GM18502 (cell line): Measurements from ENCODE around the gene TIAL1.
"Not testable (repeated sequence)": the region's sequence is repeated elsewhere in the genome, so short reads cannot be mapped to it uniquely, and the experiment has no call there.

Source experiments
- ATAC-seq: cut with Tn5 transposase; IDR thresholded peaks from one replicate; pipeline ENCODE4 v1.9.1; 2021; ENCODE audit warnings: mild to moderate bottlenecking; ENCODE audit not compliant: unreplicated experiment, poor library complexity

Gene TIAL1

DNA sequence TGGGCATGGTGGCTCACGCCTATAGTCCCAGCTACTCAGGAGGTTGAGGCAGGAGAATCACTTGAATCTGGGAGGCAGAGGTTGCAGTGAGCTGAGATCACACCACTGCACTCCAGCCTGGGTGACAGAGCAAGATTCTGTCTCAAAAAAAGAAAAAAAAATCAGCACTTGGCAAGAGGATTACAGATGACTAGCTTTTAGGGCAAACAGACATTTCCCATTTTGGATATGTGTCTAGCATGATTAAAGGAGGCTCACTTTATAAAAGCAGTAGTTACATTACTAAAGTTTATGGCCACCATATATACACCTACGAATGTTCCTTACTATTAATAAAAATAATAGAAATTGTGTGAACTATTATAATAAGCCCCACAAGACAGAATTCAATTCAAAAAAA, 40.7 kb downstream of the TIAL1 start:
- ATAC-seq = not testable (repeated sequence)

GRCh38 chr10:119555178-119555784, 41.5 kb downstream of the TIAL1 start:
- ATAC-seq = no peak

- ATAC-seq = no peak
Measured at GRCh38 chr10:119550827-119551226, 45.9 kb downstream of the TIAL1 start.

DNA sequence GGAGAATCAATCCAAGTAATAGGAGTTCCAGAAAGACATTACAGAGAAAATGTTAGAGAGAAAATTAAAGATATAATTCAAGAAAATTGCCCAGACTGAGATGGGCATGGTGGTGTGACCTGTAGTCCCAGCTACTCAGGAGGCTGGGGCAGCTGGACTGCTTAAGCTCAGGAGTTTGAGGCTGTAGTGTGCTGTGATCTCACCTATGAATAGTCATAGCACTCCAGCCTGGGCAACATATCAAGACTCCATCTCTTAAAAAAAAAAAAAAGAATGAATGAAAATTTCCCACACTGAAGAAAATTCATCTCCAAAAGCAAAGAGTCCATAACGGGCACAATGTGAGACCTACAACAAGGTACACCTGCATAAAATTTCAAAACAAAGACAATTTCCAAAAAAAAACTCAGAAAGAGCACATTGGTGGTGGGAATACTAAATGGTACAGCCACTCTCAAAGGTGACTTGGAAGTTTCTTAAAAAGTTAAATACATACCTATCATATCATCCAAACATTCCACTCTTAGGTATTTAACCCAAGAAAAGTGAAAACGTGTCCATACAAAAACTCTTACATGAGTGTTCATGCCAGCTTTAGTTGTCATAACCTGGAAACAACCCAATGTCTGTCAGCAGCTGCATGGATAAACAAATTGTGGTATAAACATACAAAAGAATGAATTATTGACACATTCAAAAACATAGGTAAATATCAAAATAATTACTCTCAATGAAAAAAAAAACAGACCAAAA, 47.3 kb downstream of the TIAL1 start:
- ATAC-seq = no peak

DNA sequence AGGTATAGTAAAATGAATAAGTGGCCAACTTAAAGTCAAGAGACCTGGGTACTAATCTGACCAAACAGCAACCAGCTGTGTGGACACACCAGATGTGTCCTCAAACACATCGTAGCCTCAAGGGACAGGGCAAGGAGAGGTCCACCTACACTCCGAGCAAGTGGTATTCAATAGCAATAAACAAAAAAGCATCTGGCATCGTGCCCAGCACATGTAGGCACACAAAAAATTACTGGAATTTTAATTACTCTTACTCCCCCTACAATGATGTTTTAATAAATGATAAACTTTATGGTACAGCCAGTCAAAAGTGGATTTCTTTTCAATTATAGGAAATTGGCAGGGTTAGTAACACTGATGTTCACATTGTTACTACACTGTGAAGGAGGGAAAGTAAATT, 50.8 kb downstream of the TIAL1 start:
- no peak for ATAC-seq

GRCh38 chr10:119545310-119545709, 51.5 kb downstream of the TIAL1 start:
- ATAC-seq = no peak

GRCh38 chr10:119543814-119544642, 52.7 kb downstream of the TIAL1 start:
- no peak for ATAC-seq

GRCh38 chr10:119542988-119543813, 53.6 kb downstream of the TIAL1 start:
- ATAC-seq = peak; percentile 50

- ATAC-seq = peak; percentile 73
Measured at GRCh38 chr10:119542357-119542987, 54.3 kb downstream of the TIAL1 start, which contains the start of gene RGS10. RGS10 (minus strand) TSS chr10:119542719; CDS start chr10:119542638, 81 bp downstream.

- peak; percentile 19 for ATAC-seq
Measured at GRCh38 chr10:119541459-119542356, 55.1 kb downstream of the TIAL1 start.

DNA sequence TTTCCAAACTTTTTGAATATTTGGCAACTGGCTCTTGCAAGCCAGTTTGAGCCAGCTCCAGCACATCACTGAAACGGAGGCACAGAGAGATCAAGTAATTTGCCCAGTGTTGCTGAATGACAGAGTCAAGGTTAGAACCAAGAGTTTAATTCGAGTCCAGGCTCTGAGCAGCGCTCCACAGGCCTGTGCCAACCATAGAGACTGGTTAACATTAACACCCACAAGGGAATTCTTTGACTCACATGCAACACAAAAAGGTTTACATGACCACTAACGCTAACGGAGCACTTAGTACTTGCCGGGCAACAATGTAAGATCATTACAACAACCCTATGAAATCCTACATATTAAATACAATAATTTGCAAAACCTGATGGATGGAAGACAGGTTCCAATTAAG, 55.7 kb downstream of the TIAL1 start:
- ATAC-seq = no peak

DNA sequence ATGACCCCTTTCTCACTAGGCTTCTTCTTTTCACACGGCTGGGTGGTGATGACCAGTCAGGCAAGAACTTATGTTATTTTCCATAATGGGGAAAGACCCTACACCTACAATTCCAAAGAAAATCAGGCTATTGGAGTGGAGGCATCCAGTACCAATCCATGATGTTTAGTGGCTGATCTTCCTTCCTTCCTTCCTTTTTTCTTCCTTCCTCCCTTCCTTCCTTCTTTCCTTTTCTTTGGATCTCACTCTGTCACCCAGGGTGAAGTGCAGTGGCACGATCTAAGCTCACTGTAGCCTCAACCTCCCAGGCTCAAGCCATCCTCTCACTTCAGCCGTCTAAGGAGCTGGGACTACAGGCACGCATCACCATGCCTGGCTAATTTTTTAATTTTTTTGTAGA, 56.7 kb downstream of the TIAL1 start:
- ATAC-seq = no peak

DNA sequence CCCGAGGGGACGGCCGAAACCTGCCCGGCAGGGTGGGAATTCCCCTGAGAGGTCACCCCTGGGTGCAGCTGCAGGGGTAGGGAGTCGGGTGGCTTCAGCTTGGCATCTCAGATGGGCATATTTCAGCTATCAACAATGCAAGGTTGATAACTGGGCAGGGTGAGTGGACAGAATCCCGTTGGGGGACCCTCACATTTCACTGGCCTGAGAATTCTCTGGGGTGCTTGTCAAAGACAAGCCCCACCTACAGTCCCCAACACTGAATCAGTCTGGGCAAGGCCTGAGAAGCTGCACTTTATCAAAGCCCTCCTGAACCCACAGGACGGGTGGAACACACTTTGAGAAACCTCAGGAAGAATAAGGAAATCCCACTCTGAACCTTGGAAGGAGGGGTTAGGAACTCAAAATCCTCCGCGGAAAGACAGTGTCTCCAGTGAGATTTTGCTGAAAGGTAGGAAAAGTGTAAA, 57.4 kb downstream of the TIAL1 start:
- ATAC-seq = no peak

DNA sequence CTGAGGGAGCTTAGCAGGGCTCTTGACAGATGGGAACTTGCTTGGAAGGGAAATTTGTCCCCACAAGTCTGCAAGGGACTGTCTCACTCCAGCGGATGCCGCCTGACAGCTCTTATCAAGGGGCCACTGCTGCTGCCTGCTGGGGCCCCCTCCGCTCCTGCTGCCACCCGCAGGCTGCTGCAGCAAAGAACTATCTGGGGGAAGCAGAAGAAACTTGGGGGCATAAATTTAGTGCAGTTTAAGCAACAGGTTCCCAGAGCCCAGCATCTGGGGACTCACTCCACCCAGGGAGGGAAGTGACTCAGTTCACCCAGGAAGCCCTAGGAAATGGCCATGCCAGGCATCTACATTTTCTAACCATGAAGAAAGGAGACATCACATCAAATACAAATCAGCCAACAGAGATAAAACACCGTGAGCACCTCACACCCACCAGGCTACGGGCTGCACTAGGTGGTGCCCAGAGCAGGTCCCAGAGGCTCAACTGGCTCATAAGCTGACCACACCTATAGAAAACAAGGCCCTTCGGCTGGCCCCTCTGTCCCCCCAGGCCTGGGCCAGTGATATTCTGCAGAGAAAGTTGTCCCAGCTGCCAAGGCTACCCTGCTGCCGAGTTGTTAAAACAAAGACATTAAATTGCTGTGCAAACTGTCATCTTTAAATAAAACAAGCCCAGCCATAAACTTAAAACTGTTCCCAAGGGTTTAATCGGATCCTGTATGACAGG, 58.0 kb downstream of the TIAL1 start:
- no peak for ATAC-seq

GRCh38 chr10:119537953-119538630, 58.7 kb downstream of the TIAL1 start:
- ATAC-seq = no peak

DNA sequence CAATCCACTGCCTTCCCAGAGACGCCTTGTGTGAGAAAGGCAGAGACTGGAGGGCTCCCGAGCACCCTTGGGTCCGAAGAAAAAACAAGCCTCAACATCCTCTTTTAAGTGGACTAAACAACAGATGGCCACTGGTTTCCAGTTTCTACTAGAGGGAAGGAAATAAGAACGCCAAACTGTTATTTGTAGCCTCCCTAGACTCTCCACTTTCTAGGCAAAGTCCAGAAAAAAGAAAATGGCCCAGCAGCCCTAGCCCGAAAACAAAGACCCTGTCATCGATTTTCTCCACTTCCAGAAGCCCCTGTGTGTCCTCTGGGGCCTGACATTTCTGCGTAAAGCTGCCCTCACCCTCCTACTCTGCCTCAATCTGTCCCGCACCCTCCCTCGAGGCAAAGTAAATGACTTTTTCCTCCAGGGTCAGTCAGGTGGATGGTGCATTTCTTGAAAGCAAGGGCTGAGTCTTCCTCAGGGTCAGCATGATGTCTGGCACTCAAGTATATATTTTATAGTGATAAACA, 60.2 kb downstream of the TIAL1 start:
- ATAC-seq = no peak

DNA sequence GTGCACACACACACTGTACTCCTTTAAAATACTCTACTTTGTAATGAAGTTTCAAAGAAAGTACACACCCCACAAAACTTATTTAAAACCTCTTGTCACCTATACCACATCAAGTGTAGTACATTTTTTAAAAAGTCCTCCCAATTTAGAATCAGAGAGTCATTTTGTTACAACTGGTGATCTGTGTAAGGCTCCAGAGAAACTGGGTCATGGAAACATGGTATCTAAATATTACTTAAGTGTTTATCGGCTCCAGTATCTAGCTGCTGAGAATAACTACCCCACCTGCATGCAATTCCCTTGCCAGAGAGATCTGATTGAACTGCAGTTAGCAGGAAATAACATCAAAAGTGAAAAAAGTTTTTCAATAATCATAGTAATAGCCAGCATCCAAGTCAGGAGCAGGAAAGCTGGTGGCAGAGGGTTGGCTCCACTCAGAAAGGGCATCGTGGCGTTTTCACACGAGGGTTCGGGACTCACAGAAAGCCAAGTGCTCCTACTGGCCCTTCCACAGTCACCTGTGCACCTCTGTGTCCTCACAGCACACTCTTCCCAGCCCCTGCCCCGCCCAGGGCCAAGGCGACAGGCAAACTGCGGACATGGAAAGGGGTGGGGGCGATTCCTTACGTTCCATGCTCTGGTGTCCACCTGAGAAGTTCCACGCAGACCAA, 60.8 kb downstream of the TIAL1 start:
- no peak for ATAC-seq
